Measurements from ENCODE around the gene MMRN2.
A peak's percentile ranks its signal among the peaks of the same experiment; 100 is the strongest.

MMRN2 gene

DNA sequence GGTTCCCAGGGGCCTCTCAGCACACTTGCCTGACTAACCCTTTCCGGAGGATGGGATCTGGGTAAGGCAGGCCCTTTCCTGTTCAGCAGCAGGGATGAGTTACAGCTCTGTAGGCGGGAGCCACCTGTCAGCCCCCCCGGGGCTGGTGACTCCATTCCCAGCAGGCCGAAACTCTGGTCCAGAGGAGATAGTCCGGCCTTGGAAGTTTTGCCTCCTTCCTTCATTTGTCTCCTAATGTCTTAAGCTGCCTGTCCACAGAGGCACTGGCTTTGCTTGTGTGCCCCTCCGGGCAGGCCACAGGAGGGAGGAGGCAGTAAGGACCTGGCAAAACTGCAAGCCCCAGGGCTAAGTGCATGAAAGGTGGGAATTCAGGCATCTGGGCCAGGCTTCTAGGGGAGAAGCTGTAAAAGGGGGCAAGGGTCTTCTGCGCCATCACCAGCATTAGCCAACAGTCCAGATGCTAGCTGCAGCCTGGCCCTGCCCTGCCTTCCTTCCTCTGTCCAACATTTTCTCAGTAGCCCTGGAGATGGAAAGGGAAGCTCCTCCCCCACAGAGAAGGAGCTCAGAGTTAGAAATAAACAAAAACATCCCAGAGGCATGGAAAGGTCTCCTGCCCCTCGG, 12.1 kb upstream of the MMRN2 start:
- DNase-seq (ENCODE audit: low spot score) = no peak

DNA sequence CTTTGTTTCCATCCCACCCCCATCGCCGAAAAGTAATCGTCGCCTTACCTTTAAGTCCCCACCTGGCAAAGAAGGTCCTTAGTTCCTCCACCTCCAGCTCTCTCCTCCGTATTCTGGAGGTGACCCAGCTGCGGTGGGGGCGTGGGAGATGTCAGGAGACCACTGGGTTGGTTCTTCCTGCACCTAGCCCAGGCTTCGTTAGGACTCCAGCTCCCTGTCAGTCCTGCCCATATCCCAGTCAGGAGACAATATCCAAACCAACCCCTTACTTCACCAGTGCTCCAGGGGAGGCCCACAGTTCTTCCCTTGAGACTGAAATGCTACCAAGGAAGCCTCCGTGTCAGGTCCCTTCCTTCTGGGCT, 11.6 kb upstream of the MMRN2 start:
- DNase-seq (ENCODE audit: low spot score) = no peak

DNA sequence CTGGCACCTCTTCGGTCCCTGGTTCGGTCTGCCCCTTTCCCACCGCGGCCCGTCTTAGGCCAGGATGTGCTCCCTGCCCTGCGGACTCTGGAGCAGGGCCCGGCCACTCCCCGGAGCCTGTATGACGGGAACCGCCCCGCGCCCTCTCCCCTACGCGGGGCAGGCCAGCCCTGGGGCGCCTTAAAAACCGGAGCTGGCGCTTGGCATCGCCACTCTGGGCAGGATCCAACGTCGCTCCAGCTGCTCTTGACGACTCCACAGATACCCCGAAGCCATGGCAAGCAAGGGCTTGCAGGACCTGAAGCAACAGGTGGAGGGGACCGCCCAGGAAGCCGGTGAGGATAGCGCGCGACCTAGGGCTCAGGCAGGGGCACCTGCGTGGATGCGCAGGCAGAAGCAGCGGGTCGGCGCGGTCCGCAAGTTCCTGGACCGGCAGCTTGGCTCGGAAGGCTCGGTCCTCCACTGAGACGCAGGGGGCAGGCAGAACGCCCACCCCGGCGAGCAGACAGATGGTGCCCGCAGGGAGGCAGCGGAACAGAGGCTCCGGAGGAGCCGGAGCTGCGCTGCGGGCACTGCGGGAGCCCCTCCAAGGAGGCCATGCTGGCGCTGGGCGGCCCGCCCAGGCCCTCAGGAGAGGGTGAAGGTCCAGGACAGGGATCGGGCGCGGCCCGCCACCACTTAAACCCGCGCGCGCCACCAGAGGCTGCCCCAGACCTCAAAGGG, 11.0 kb upstream of the MMRN2 start, which contains the start of gene ADIRF:
TSS of gene ADIRF (plus strand) at position 212 of the 723 bp plus-strand sequence. CDS start at position 275, 63 bp downstream.
- DNase-seq (ENCODE audit: low spot score) = no peak

DNA sequence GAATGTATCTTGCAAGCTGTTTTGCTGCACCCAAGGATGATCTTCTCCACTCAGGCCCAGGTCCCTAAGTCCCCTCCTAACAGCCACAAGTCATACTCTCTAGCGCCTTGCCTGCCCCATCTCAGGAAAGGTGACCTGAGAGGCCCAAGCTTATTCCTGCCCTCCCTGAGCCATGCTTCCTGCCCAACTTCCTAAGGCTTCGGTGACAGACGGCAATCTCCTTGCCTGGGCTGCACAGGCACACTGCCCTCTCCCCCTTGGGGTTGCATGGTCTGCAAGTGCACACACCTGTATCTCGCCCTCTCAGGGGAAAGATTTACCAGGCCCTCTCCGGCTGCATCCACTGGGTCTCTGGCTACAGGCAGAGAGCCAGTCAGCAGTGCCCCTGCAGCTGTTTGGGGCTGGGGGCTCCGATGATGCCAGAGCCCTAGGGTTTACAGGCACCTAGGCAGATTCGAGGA, 10.1 kb upstream of the MMRN2 start:
- DNase-seq (ENCODE audit: low spot score) = no peak

DNA sequence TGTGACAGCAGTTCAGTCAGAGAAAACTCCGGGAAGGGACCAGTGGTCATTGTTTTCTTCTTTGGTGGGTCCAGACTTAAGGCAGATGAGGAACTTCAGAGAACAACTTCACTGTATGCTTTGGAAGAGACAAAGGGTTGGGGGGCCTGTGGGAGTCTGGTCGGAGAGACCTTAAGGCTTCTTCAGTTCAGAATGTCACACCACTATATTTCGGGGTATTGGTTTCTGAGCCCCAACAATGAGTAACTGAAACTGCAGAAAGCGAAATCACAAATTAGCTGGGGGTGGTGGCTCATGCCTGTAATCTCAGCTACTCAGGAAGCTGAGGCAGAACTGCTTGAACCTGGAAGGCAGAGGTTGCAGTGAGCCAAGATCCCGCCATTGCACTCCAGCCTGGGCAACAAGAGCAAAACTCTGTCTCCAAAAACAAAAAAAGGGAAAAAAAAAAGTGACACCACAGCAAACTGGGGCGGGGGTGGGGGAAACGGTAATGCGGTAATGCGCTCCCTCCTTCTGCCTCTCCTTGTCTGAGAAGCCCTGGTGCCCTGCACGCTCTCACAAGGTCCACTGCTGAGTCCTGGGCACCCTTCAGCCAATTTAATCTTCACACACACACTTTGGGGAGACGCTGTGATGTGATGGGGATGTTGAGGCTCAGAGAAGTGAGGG, 8.7 kb upstream of the MMRN2 start:
- no peak for DNase-seq (ENCODE audit: low spot score)

DNA sequence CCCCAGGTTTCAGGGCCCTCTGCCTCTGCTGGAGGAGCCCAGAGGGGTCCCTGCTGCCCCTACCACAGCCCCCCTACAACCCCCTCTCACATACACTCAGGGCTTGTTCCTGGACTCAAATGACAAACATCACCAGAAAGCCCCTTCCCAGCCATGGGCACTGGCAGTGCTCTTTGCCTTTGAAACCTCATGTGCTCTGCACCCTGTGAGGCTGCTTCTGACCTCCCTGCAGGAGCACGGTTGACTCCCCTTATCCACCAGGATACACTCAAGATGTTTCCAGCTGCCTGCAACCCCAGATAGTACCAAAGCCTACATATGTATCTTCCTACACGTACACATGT, 7.4 kb upstream of the MMRN2 start:
- no peak for DNase-seq (ENCODE audit: low spot score)

DNA sequence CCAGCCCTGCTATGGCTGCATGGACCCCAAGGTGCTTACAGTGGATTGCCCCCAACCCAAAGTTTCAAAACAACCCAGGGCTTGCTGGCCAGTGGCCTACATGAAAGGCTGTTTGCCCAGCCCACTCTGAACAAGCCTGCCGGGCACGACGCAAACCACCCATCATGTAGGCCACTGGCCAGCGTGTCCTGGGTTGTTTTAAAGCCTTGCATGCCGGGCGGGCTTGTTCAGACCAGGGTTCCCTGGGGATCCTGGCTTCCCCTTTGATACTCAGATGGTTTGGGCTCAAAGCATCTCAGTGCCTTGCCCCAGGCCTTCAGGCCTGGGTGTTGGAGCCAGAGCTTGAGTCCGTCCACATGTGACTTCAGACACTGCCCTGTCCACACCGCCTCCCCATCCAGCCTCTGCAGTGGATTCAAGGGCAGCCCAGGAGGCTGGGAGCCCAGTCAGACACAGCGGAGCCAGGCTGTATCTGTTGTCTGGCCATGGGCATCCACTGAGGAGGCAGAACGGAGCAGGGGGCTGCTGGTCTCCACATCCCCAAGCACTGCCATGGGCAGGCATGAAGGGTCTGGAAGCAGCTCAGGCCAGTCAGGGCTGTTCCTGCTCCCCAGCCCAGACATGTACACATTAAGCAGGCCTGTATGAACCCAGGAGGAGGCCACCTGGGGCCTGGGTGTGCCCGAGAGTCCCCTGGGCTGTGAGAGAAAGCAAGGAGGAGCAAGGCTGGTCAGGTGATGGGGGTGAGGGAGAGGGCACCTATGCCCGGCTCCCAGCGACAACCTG, 6.8 kb upstream of the MMRN2 start:
- no peak for DNase-seq (ENCODE audit: low spot score)

DNA sequence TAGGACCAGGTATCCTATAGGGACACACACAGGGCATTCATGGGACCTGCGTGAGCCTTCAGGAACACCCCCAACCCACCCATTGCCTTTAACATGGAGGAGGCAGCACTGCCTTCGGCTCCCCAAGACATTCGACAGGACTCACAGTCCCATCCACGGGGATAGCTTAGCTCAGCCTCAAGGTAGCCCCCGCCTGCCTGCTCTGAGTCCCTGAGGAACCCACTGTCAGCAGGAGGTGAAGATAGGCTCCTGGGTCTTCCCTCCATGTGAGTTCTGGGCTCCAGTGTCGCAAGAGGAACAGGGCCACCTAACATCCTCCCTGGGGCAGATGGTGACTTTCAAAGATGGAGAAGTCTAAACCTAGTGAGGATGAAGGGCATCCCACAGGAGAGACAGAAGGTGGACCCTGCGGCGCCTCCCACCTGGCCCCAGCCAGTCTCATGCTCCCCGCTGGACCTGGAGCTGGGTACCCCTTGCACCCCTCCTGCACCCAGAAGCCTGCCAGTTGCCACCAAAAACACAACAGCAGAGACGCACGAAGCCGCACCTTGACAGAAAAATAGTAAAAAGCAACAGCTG, 6.0 kb upstream of the MMRN2 start:
- DNase-seq (ENCODE audit: low spot score) = no peak

DNA sequence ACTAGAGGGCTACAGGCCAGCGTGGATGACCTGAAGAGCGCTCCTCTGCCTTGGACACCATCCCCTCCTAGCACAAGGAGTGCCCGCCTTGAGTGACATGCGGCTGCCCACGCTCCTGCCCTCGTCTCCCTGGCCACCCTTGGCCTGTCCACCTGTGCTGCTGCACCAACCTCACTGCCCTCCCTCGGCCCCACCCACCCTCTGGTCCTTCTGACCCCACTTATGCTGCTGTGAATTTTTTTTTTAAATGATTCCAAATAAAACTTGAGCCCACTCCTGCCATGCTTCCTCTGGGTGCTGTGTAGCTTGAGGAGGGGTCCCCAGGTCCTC, 5.5 kb upstream of the MMRN2 start:
- DNase-seq (ENCODE audit: low spot score) = no peak

DNA sequence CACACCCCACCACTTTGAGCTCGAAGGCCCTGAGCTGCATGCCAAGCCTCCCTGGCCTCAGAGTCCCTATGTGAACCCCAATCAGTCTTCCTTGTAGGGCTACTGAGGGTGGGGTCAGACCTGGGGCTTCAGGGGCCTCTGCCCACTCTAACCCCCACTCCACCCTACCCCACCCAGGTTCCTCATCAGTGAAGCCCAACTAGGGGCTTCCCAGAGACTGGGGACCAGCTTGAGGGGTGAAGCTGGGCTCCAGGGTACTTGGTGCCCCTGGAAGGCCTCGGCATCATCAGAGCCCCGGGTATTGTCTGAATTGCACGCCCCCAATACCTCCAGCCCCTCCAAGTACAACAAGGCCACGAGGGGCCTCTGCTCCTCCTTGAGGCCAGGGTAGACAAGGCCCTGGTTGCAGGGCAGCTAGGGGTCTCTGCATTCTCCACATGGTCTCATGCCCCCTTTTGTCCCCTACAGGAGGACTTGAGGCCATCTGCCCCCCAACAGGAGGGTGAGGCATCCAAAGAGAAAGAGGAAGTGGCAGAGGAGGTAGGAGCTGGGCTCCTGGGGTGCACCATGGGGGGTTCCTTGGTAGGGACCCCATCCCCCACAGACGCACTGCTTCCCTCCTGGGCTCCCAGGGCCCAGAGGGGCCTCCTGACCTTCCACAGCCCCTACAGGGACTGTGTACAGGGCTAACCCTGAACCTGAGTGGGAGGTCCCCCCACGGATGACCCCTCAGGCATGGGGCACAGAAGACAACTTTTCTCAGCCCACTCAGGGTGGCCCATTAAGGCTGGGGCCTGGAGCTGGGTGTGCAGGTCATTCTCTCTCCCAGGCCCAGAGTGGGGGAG, 4.9 kb upstream of the MMRN2 start:
- DNase-seq (ENCODE audit: low spot score) = no peak

DNA sequence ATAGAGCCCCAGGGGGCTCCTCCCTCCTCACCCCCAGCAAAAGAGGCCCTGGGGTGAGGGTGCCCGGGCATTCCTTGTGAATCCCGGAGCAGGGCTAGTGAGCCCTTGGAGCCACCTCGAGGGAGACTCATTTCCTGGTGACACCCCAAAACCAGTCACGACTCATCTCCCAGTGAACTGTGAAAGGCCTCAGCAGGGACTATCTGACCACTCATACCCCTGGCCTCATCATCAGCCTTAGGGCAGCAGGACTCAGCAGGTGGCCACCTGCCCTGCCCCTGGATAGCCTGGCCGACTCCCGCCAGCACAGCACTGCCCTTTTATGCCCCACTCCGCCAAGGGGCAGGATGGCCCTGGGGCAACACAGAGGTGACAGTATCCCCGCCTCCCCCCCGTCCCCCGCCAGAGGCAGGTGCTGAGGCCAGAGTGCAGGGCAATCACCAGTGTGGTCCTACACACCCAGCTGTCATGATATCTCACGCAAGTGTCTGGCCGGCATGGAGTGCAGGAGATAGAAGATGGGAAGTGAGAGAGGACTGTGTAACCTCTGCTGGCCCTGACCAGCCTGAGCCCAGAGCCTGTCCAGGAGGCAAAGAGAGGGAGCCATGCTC, 4.2 kb upstream of the MMRN2 start:
- no peak for DNase-seq (ENCODE audit: low spot score)

DNA sequence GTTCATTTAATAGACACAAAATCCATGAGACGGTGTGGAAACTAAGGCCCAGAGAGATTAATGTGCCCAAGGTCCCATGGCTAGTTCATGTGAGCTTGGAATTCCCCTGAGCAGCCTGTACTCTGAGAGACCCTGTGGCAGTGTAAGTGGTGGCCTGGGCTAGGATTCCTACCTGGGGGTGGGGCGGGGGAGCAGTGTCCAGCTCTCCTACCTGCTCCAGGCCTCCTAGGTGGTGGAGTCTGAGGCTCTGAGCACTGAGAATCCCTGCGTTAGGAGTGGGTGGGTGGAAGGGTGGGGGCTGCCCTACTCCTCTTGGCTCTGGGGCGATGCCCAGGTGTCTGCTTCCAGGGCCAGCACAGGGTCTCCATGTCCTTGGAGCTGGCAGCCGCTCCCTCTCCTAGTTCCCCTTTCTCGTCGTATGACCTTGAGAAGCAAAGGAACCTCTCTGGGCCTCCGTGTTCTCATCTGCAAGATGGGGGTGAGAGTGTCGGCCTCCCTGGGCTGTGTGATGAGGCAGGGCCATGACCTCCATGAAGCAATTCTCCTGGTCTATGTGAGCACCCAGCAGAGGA, 3.5 kb upstream of the MMRN2 start:
- no peak for DNase-seq (ENCODE audit: low spot score)

DNA sequence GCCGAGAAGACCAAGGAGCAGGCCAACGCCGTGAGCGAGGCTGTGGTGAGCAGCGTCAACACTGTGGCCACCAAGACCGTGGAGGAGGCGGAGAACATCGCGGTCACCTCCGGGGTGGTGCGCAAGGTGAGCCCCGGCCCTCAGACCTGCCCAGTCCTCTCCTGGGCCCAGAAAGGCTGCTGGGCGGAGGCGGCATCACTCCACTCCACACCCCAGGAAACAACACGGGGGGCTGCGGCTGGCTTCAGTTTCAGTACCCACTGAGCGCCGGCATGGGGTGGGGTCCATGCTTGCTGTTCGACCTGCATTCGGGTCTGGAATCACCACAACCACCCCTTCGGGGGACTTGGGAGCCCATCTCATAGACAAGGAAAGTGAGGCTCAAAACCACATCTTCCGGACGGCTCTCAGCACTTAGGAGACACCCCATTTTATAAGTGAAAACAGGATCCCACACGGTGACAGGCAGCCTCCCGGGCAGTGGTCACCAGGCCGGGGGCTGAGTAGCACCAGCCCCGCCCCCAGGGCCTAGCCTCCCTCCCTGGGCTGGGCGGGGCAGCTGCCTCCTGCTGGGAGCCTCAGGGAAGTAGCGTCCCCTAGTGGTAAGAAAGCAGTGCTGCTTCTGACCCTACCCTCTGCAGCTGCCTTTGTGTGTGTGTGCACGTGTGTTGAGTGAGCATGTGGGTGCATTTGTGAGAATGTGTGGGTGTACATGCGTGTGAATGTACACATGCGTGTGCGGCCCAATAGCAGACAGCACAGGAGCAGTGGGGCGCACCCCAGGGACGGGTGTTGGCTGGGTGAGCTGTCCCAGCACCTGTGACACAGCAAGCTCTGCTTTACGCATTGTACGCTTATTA, 2.8 kb upstream of the MMRN2 start:
- peak; percentile 41 for DNase-seq (ENCODE audit: low spot score)

DNA sequence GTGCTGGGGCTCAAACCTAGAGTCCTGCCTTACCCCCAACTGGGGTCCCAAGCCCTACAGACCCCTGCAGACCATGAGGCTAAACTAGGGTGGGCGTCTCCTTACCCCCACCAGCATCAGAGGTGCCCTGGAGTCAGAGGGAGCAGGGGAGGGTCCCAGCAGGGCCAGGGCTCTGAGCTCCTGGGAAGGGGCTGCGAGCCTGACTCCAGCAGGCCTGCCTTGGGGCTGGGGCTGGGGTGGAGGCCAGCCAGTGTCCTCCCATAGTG, 2.3 kb upstream of the MMRN2 start:
- DNase-seq (ENCODE audit: low spot score) = no peak

DNA sequence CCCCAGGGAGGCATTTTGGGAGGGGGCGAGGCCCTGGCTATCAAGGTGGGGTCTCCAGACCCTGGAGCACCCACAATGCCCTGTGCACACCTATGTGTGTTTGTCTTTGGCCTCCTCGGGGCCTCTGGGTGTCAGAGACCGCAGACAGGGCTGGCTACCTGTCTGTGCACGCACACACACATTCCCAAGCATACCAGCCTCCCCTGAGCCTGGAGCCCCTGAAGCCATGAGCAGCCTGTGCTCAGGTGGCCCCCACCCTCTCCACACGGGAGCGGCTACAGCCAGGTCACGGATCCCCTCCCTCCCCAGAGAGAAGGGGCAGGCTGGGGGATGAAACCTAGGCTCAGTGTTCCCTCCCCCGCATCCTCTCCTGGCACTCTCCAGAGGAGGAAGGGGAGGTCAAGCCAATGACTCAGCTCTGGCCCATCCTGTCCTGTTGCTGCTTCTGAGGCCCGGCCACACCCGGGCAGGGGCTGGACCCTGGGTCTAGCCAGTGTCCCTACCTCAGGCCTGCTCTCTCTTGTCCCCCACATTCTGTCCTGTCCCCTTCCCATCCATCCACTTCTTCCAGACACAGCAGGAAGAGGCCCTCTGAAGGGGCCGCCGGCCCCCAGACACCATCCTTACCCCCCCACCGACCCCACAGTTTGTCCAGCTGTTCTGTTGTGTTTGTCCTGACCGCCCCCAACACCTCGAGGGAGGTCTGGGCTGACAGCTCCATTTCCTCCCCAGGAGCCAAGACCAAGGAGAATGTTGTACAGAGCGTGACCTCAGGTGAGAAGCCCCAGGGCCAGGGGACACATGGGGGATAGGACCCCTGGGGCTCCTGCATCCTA, 1.7 kb upstream of the MMRN2 start:
- DNase-seq (ENCODE audit: low spot score) = no peak

DNA sequence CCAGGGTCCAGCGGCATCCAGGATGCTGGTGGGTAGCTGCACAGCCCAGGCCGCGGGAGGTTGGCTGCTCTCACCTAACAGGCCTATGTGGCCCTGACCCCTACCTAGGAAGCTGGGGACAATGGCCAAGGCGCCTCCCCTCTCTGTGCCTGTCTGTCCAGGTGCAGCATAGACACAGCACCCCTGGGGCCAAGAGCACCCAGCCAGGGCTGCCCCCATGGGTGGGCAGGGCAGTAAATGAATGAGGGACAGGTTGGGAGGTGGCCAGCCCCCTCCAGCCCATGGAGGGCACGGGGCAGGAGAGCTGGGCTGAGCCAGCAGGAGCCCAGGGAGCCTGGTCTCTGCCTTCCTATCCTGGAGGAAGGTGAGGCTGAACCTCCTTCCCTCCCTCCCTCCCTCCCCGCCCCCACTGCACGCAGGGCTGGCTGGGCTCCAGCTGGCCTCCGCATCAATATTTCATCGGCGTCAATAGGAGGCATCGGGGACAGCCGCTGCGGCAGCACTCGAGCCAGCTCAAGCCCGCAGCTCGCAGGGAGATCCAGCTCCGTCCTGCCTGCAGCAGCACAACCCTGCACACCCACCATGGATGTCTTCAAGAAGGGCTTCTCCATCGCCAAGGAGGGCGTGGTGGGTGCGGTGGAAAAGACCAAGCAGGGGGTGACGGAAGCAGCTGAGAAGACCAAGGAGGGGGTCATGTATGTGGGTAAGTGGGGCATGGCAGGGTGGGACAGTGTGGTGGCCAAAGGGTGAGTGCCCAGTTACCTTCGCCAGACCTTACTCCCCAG, 893 bp upstream of the MMRN2 start, which contains the start of gene SNCG:
TSS of gene SNCG (plus strand) at position 484 of the 785 bp plus-strand sequence. CDS start at position 583, 99 bp downstream.
- DNase-seq (ENCODE audit: low spot score) = no peak

DNA sequence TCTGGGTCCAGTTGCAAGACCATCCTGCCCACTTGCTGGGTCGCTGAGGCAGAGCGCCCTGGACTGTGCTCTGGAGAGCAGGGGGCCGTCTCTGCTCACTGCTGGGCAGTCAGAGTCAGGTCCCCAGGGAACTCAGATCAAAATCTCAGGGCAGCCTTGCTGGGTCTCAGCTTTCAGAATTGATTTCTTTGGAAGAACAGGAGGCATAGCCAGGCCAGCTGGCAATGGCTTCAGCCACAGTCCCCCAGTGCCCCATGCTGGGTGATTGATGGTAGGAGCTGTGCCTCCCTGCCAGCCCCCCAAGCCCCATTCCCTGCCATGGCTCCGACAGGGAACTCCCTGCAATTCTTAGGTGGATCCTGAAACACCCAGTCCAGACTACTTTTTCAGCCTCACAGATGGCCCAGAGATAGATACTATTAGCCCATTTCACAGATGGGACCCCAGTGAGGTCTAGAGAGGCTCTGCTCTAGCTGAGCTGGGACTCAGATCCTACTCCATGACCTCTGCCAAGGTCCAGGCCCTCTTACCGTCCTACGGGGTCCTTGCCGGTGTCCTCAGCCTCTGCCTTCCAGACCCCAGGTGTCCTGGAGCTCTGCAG, 467 bp downstream of the MMRN2 start:
- no peak for DNase-seq (ENCODE audit: low spot score)

Measured in CD4-positive, alpha-beta T cell treated with Interleukin-15 for 4 hours (primary cell).